Measurements from ENCODE around the gene TFCP2L1. TPM values are rescaled to one million over a fixed set of nuclear protein-coding genes. Genes with fewer than 3 reads are reported as not detected.

TFCP2L1 gene
- total RNA-seq (2022; extraction: Qiagen RNA extraction; ENCODE audit: low read depth) = 7.1 to 10.9 TPM (median 9.5 TPM) in 5 replicates

GRCh38 chr2:121284463-121285449 is at the start of gene TFCP2L1:
Gene TFCP2L1, minus strand, starts transcription at chr2:121285202. Its CDS starts 93 bp downstream, at chr2:121285109.

Other genes starting within 250 kb of the TFCP2L1 start
- gene RNU4ATAC, start 245.7 kb upstream of the TFCP2L1 start, total RNA-seq (2022; extraction: Qiagen RNA extraction; ENCODE audit: low read depth) = not detected in 5 replicates